PFSK-1 (cell line): ENCODE measurements around the gene PDGFRB.

Experiments used
- FOXP2 ChIP-seq: optimal IDR thresholded peaks from 2 replicates; pipeline ENCODE3; 2011; ENCODE audit warnings: borderline replicate concordance, control low read depth, inconsistent platforms; ENCODE audit not compliant: insufficient read depth; ENCODE audit errors: extremely low read length, extremely low read depth
- POLR2AphosphoS5 ChIP-seq: IDR thresholded peaks from 2 replicates; pipeline ENCODE4 v1.6.1; 2012; ENCODE audit warnings: low read depth, mild to moderate bottlenecking, control low read depth, low read length, moderate library complexity
- SIN3A ChIP-seq: IDR thresholded peaks from 2 replicates; pipeline ENCODE4 v1.6.1; 2012; ENCODE audit warnings: mild to moderate bottlenecking, low read length, moderate library complexity, borderline replicate concordance; ENCODE audit not compliant: insufficient read depth
- TAF1 ChIP-seq: IDR thresholded peaks from 2 replicates; pipeline ENCODE4 v1.6.1; 2012; ENCODE audit warnings: low read length, control low read depth, borderline replicate concordance; ENCODE audit not compliant: insufficient read depth
- TF ChIP-seq, protein P1 (sequence below), 2 experiments: IDR thresholded peaks; 2 replicates each; pipeline versions ENCODE4 v1.6.1 to v1.8.0; 2011 to 2012; ENCODE audit warnings: low read depth in 2 of 2, low read length in 2 of 2, control low read depth in 1 of 2, inconsistent platforms in 1 of 2, mild to moderate bottlenecking in 1 of 2, moderate library complexity in 1 of 2; ENCODE audit not compliant: insufficient read depth in 1 of 2

Gene PDGFRB

DNA sequence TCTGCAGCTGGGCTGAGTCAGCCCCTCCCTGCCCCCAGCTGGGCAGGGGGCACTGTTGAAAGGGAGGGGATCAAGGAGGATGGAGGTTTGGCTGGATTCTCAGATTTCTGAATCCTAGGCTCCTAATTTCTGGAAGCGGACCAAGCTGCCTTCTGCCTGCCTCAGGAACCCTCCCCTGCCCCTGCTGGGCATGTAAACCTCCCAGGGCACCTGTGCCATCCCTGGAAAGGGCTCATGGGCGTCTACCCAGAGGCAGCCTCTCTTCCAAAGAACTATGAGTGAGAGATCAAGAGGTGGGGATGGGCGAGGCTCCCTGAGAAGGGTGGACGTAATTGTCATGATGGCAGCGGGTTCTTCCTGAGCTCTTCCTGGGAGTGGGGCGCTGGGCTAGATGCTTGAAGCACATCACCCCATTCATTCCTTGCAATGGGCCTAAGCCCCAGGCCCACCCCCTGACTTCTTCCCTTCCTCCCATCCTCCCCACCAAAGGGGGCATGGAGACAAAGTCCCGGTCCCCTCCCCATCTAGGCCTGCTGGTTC, 90.9 kb downstream of the PDGFRB start:
- TF ChIP-seq POLR2AphosphoS5 (no peak), TAF1 (no peak), FOXP2 (no peak), SIN3A (no peak)
- TF ChIP-seq, protein P1, sequence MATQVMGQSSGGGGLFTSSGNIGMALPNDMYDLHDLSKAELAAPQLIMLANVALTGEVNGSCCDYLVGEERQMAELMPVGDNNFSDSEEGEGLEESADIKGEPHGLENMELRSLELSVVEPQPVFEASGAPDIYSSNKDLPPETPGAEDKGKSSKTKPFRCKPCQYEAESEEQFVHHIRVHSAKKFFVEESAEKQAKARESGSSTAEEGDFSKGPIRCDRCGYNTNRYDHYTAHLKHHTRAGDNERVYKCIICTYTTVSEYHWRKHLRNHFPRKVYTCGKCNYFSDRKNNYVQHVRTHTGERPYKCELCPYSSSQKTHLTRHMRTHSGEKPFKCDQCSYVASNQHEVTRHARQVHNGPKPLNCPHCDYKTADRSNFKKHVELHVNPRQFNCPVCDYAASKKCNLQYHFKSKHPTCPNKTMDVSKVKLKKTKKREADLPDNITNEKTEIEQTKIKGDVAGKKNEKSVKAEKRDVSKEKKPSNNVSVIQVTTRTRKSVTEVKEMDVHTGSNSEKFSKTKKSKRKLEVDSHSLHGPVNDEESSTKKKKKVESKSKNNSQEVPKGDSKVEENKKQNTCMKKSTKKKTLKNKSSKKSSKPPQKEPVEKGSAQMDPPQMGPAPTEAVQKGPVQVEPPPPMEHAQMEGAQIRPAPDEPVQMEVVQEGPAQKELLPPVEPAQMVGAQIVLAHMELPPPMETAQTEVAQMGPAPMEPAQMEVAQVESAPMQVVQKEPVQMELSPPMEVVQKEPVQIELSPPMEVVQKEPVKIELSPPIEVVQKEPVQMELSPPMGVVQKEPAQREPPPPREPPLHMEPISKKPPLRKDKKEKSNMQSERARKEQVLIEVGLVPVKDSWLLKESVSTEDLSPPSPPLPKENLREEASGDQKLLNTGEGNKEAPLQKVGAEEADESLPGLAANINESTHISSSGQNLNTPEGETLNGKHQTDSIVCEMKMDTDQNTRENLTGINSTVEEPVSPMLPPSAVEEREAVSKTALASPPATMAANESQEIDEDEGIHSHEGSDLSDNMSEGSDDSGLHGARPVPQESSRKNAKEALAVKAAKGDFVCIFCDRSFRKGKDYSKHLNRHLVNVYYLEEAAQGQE (IDR thresholded peaks at IDR 0.05; ENCODE audit: insufficient read depth in 1 of 2, low read depth in 2 of 2, low read length in 2 of 2) = no peak
